Measurements from ENCODE around the gene CNIH1. TPM values are rescaled to one million over a fixed set of nuclear protein-coding genes. Genes with fewer than 3 reads are reported as not detected.
A peak's percentile ranks its signal among the peaks of the same experiment; 100 is the strongest.
"Not testable (repeated sequence)": the region's sequence is repeated elsewhere in the genome, so short reads cannot be mapped to it uniquely, and the experiment has no call there.

The CNIH1 gene
- total RNA-seq, 1 donor from 2014 or later = 86.8 TPM

GRCh38 chr14:54395716-54396115 is 45.5 kb downstream of the CNIH1 start:
- DNase-seq (ENCODE audit: missing footprints) (no peak), ATAC-seq (no peak)
- intact Hi-C loops (cut with DNase I) = loop anchor here (1.0 kb wide), 1 partner anchor 46 kb away; the partner anchor contains the start of gene CNIH1

DNA sequence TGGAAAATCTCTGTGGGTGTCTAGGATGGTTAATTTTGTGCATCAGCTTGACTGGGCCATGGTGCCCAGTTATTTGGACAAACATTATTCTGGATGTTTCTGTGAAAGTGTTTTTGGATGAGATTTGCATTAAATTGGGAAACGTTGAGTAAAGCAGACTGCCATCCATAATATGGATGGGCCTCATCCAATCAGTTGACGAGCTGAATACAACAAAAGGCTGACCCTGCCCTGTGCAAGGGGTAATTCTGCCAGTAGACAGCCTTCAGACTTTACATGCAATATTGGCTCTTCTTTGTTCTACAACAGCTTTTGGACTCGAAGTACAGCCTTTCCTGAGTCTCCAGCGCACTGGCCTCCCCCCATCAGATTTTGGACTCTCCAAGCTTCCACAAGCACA is 45.9 kb downstream of the CNIH1 start:
- intact Hi-C loops (cut with DNase I) = no loop called here
- DNase-seq (ENCODE audit: missing footprints) = no peak
- ATAC-seq = no peak

GRCh38 chr14:54394596-54394995 is 46.6 kb downstream of the CNIH1 start:
- intact Hi-C loops (cut with DNase I) = no loop called here
- peak; percentile 60 for DNase-seq (ENCODE audit: missing footprints)
- no peak for ATAC-seq

DNA sequence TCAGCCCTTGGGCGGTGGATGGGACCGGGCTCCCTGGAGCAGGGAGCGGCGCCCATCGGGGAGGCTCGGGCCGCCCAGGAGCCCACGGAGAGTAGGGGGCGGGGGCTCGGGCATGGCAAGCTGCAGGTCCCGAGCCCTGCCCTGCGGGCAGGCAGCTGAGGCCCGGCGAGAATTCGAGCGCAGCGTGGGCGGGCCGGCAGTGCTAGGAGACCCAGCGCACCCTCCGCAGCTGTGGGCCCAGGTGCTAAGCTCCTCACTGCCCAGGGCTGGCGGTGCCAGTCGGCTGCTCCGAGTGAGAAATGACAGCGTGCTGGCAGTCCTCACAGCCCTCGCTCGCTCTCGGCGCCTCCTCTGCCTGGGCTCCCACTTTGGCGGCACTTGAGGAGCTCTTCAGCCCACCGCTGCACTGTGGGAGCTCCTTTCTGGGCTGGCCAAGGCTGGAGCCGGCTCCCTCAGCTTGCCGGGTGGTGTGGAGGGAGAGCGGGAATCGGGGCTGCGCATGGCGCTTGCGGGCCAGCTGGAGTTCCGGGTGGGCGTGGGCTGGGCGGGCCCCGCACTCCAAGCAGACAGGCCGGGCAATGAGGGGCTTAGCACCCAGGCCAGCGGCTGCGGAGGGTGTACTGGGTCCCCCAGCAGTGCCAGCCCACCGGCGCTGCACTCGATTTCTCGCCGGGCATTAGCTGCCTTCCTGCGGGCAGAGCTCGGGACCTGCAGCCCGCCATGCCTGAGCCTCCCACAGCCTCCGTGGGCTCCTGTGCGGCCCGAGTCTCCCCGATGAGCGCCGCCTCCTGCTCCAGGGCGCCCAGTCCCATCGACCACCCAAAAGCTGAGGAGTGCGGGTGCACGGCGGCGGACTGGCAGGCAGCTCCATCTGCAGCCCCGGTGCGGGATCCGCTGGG is 47.9 kb downstream of the CNIH1 start:
- intact Hi-C loops (cut with DNase I); ATAC-seq: not testable (repeated sequence)
- peak; percentile 57 for DNase-seq (ENCODE audit: missing footprints)

DNA sequence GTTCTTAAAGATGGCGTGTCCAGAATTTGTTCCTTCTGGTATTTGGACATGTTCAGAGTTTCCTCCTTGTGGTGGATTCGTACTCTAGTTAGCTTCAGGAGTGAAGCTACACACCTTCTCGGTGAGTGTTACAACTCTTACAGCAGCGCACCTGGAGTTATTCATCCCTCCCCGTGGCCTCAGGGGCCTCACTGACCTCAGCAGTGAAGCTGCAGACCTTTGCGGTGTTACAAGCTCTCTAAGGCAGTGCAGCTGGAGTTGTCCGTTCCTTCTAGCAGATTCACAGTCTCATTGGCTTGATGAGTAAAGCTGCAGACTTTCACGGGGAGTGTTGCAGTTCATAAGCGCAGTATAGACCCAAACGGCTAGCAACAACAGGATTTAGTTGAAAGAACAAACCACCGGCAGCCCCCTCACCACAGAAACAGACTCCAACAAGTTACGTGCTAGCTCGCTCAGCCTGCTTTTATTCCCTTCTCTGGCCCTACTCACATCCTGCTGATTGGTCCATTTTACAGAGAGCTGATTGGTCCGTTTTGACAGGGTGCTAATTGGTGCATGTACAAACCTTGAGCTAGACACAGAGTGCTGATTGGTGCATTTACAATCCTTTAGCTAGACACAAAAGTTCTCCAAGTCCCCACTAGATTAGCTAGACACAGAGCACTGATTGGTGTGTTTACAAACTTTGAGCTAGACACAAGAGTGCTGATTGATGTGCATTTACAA is 48.9 kb downstream of the CNIH1 start:
- intact Hi-C loops (cut with DNase I) = no loop called here
- DNase-seq (ENCODE audit: missing footprints) (no peak), ATAC-seq (no peak)

- intact Hi-C loops (cut with DNase I) = no loop called here
- ATAC-seq = no peak
- no peak for DNase-seq (ENCODE audit: missing footprints)
Observed at GRCh38 chr14:54387328-54387727, 53.8 kb downstream of the CNIH1 start.

DNA sequence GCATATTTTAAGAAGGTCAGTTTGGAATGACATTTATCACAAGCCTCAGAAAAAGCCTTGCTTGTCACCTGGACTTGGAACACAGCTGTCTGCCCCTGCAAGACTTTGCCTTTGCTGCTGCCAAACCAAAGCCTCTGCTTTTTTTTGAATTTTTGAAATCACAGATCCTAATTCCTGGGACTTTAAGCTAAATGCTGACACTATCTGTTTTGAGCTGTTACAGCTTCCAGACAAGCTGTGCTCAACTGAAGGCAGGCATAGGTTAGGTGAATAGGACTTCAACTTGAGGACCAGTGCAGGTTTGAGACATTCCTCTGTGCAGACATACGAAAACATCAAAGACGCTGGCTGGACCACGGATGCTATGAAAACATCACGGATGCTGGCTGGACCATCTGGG is 55.6 kb downstream of the CNIH1 start:
- DNase-seq (ENCODE audit: missing footprints) = no peak
- intact Hi-C loops (cut with DNase I) = no loop called here
- ATAC-seq = no peak

DNA sequence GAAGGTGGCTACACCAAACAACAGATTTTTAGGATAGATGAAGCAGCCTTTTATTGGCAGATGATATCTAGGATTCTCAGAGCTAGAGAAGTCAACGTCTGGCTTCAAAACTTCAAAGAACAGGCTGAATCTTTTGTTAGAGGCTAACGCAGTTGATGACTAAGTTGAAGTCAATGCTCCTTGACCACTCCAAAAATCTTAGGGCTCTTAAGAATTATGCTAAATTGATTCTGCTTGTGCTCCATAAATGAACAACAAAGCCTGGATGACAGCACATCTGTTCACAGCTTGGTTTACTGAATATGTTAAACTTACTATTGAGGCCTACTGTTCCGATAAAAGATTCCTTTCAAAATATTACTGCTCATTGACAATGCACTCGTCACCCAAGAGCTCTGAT is 57.3 kb downstream of the CNIH1 start:
- no peak for ATAC-seq

GRCh38 chr14:54381821-54382220 is 59.4 kb downstream of the CNIH1 start:
- ATAC-seq = no peak
- intact Hi-C loops (cut with DNase I) = no loop called here

More for the DNA sequence above, 57.3 kb downstream of the CNIH1 start:
- intact Hi-C loops (cut with DNase I) = no loop called here
- no peak for DNase-seq (ENCODE audit: missing footprints)

DNA sequence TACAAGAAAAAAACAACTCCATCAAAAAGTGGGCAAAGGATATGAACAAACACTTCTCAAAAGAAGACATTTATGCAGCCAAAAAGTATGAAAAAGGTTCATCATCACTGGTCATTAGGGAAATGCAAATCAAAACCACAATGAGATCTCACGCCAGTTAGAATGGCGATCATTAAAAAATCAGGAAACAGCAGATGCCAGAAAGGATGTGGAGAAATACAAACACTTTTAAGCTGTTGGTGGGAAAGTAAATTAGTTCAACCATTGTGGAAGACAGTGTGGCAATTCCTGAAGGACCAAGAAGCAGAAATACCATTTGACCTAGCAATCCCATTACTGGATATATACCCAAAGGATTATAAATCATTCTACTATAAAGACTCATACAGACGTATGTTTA is 60.6 kb downstream of the CNIH1 start:
- ATAC-seq; intact Hi-C loops (cut with DNase I); DNase-seq (ENCODE audit: missing footprints): not testable (repeated sequence)

More at GRCh38 chr14:54381821-54382220, 59.4 kb downstream of the CNIH1 start:
- DNase-seq (ENCODE audit: missing footprints) = no peak

DNA sequence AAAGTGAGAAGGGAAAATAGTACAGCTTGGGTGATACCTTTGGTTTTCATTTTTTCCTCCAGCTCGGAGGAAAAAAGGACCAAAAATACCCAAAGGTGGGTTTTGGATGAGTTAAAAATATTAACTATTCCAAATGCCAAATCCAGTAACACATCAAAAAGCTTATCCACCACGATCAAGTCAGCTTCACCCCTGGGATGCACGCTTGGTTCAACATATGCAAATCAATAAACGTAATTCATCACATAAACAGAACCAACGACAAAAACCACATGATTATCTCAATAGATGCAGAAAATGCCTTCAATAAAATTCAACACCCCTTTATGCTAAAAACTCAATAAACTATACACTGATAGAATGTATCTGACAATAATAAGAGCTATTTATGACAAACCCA is 62.3 kb downstream of the CNIH1 start:
- intact Hi-C loops (cut with DNase I); DNase-seq (ENCODE audit: missing footprints); ATAC-seq: not testable (repeated sequence)

DNA sequence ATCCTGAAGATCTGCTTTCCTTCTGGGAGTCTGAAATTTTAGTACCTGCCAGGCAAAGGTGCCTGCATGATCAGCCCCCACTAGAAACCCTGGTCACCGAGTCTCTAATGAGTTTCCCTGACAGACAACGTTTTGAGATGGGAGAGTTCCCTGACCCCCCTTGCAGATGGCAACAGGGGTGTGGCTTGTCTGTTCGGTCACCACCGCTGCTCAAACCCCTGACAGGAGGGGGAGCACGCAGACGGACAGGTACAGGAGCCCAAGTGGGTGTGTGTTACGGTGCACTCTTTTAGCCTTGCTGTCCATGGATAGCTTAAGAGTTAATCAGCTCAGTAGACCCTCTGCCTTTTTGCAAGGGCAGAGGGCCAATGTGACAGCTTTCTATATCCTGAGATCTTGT is 63.7 kb downstream of the CNIH1 start:
- intact Hi-C loops (cut with DNase I) = no loop called here
- DNase-seq (ENCODE audit: missing footprints) = no peak

GRCh38 chr14:54374117-54374884 is 66.9 kb downstream of the CNIH1 start:
- ATAC-seq = peak; percentile 34
- intact Hi-C loops (cut with DNase I) = no loop called here
- no peak for DNase-seq (ENCODE audit: missing footprints)

More for the DNA sequence above, 63.7 kb downstream of the CNIH1 start:
- no peak for ATAC-seq

Other genes with a start within 250 kb of the CNIH1 start
- 4.7 TPM for gene CDKN3, start 44.4 kb downstream of the CNIH1 start, total RNA-seq
- 24.9 TPM for gene GMFB, start 47.6 kb upstream of the CNIH1 start, total RNA-seq
- 16.2 TPM for gene CGRRF1, start 68.5 kb upstream of the CNIH1 start, total RNA-seq
- gene SAMD4A, start 125.8 kb upstream of the CNIH1 start, total RNA-seq = 128 TPM